GM23248 (cell line): ENCODE data around the gene CRLF2.

Experiments
- EZH2 ChIP-seq: fragments of 200-600 bp; sonication (generic); IDR thresholded peaks from 2 replicates; pipeline ENCODE4 v1.6.1; 2018; ENCODE audit warnings: antibody characterized with exemption, mild to moderate bottlenecking; ENCODE audit not compliant: insufficient read depth, poor library complexity, severe bottlenecking
- EZH2phosphoT487 ChIP-seq: fragments of 200-600 bp; sonication (generic); IDR thresholded peaks from 2 replicates; pipeline ENCODE4 v1.6.1; 2018; ENCODE audit warnings: antibody characterized with exemption, moderate library complexity, mild to moderate bottlenecking, low read depth; ENCODE audit not compliant: insufficient read depth

DNA sequence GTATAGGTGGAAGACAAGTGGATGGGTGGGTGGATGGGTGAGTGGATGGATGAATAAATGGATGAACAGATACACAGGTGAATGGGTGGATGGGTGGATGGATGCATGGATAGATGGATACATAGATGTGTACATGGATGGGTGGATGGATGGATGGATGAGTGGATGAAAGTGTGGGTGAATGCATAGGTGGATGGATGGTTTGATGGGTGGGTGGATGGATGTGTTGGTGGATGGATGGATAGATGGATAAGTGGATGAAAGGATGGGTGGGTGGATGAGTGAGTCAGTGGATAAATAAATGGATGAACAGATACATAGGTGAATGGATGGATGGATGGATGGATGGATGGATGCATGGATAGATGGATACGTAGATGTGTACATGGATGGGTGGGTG, 1.6 kb downstream of the CRLF2 start:
- TF ChIP-seq EZH2phosphoT487 (no peak), EZH2 (no peak)
